Muscle layer of colon (tissue), 2 donors: Measurements from ENCODE around the gene POMGNT2.

Experiments
- H3K27ac ChIP-seq: one replicate; pipeline ENCODE4 v1.7.0; 2013; ENCODE audit warnings: low read depth, mild to moderate bottlenecking, low read length, moderate library complexity
- H3K27me3 ChIP-seq, 2 donors: one replicate each; pipeline ENCODE4 v1.7.0; 2013; ENCODE audit warnings: low read length in 2 of 2, mild to moderate bottlenecking in 2 of 2; ENCODE audit not compliant: insufficient read depth in 2 of 2, control insufficient read depth in 1 of 2
- H3K36me3 ChIP-seq: one replicate; pipeline ENCODE4 v1.7.0; 2013; ENCODE audit warnings: mild to moderate bottlenecking, low read length; ENCODE audit not compliant: insufficient read depth
- H3K4me1 ChIP-seq: one replicate; pipeline ENCODE4 v1.7.0; 2013; ENCODE audit warnings: mild to moderate bottlenecking, low read length; ENCODE audit not compliant: insufficient read depth
- H3K4me3 ChIP-seq, 2 donors: one replicate each; pipeline ENCODE4 v1.7.0; 2013; ENCODE audit warnings: low read length in 2 of 2, low read depth in 1 of 2, mild to moderate bottlenecking in 1 of 2, moderate library complexity in 1 of 2
- H3K9ac ChIP-seq: one replicate; pipeline ENCODE4 v1.7.0; 2013; ENCODE audit warnings: low read length
- H3K9me3 ChIP-seq: one replicate; pipeline ENCODE4 v1.7.0; 2013; ENCODE audit warnings: mild to moderate bottlenecking, low read length
- donor health status: abdominal sarcoma.
- donor health status: Adenocarcinoma of cecum.

Gene POMGNT2

GRCh38 chr3:43086460-43087165 lies 19.3 kb downstream of the POMGNT2 start:
- Histone ChIP-seq H3K9ac (no peak overlapping the region), H3K4me3 (no peak overlapping the region), H3K27ac (no peak overlapping the region), H3K9me3 (no peaks in the 10 kb centered on the region), H3K27me3 (no peaks in the 10 kb centered on the region), H3K36me3 (peaks cover 3% of the 10 kb centered on the region), H3K4me1 (peaks cover 18% of the 10 kb centered on the region)

DNA sequence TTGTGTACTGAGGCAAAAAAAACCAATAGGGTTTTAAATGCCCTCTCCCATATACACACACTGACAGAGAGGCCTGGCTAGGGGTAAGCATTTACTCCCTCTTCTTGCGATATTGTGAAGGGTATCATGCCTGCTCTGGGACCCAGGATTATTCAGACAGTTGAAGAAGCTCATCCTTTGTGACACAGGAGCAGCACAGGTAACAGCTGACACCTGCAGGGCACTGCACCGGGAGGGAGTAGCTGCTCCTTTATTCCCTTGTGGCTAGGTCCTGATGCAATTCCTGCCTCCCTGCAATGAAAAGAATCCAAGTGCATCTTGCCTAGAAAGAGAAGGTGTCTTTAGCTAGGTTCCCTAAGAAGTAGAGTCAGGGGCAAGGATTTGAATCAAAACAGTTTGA lies 23.4 kb downstream of the POMGNT2 start:
- no peak overlapping the region for H3K27ac ChIP-seq
- no peak overlapping the region for H3K9ac ChIP-seq
- H3K4me3 ChIP-seq = no peak overlapping the region
- peaks cover 18% of the 10 kb centered on the region for H3K36me3 ChIP-seq
- no peaks in the 10 kb centered on the region for H3K4me1 ChIP-seq
- H3K9me3 ChIP-seq = no peaks in the 10 kb centered on the region
- no peaks in the 10 kb centered on the region for H3K27me3 ChIP-seq

GRCh38 chr3:43081796-43082195 lies 24.1 kb downstream of the POMGNT2 start:
- H3K27ac ChIP-seq = no peak overlapping the region
- H3K9me3 ChIP-seq = no peaks in the 10 kb centered on the region
- H3K4me1 ChIP-seq = no peaks in the 10 kb centered on the region
- H3K9ac ChIP-seq = no peak overlapping the region
- peaks cover 18% of the 10 kb centered on the region for H3K36me3 ChIP-seq
- H3K27me3 ChIP-seq = no peaks in the 10 kb centered on the region
- no peak overlapping the region for H3K4me3 ChIP-seq

DNA sequence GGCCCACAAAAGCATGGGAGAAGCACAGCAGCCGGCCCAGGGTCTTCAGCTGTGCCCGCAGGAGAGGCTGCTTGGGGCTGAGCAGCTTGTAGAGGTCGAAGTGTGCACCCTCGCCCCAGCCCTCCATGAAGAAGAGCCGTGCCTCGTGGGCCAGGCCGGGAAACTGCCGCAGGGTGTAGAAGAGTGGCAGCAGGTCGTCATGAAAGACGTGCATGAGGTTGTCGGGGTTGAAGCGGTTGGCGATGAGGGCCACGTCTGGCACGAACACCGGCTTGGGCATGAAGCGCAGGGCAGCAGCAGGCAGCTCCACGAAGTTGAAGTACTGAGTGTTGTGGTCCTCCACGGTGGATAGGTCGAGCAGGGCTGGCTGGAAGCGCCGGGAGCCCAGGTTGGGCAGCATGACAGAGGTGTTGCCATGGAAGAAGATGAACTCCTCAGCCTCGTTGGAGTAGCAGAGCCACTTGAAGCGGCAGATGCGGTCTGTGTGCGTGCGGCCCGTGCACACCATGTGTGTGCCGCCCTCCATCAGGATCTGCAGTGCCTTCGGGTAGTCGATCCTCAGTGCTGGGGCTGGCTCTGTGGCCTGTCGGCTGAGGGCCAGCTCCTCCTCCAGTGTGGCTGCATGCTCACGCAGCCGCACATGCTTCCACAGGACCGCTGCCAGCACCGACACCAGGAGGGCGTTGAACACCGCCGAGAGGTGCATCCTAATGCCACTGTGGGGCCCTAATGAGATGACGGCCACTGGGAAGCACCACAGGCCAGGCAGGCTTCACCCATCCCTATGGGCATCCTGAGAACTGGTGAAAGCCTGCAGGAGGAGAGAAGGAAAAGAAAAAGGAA lies 24.9 kb downstream of the POMGNT2 start:
- no peaks in the 10 kb centered on the region for H3K27me3 ChIP-seq
- no peak overlapping the region for H3K4me3 ChIP-seq
- peaks cover 15% of the 10 kb centered on the region for H3K36me3 ChIP-seq
- no peak overlapping the region for H3K27ac ChIP-seq
- H3K4me1 ChIP-seq = no peaks in the 10 kb centered on the region
- H3K9ac ChIP-seq = no peak overlapping the region
- no peaks in the 10 kb centered on the region for H3K9me3 ChIP-seq

DNA sequence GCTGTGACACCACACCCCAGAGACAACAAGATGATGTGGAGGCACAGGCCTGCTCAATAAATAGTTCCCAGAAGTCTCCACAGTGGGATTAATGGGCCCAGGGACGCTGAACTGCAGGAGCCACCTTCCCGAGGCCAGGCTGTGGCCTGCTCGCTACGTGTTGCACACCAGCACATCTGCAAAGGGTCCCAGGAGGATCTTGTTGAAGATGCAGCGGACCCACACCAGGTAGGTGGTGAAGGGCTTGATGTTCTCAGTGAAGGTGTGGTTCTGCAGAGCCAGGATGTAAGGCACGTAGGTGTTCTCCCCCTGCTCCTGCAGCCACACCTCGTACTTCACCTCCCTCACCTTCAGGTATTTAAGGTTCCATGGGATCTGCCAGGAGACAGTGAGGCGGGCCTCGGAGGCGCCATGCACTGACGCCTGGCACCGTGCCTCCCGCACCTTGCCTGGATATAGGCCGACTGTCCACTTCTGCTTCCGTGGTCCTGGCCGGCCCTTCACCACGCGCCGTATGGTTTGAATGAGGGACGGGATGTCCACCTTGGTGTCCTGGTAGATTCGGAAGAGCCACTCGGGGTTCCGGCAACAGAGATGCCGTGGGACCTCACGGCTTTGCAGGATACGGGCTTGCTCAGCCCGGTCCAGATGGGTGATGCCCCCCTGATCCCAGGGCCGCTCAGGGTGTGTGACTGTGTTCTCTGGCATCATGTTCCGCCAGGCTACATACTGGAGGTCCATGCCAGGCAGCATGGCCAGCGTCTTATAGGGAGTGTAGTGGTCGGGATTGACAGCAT lies 26.1 kb downstream of the POMGNT2 start:
- no peaks in the 10 kb centered on the region for H3K9me3 ChIP-seq
- no peak overlapping the region for H3K27ac ChIP-seq
- H3K36me3 ChIP-seq = peaks cover 15% of the 10 kb centered on the region
- H3K4me3 ChIP-seq = no peak overlapping the region
- no peak overlapping the region for H3K9ac ChIP-seq
- no peaks in the 10 kb centered on the region for H3K4me1 ChIP-seq
- H3K27me3 ChIP-seq = no peaks in the 10 kb centered on the region

- Histone ChIP-seq H3K4me1 (no peaks in the 10 kb centered on the region), H3K4me3 (no peak overlapping the region), H3K27ac (no peak overlapping the region), H3K27me3 (no peaks in the 10 kb centered on the region), H3K9ac (no peak overlapping the region), H3K9me3 (no peaks in the 10 kb centered on the region), H3K36me3 (peaks cover 15% of the 10 kb centered on the region)
Measured at GRCh38 chr3:43077707-43078106, 28.2 kb downstream of the POMGNT2 start.

- H3K36me3 ChIP-seq = peaks cover 15% of the 10 kb centered on the region
- H3K9ac ChIP-seq = no peak overlapping the region
- no peak overlapping the region for H3K27ac ChIP-seq
Measured at GRCh38 chr3:43077261-43077660, 28.6 kb downstream of the POMGNT2 start.

GRCh38 chr3:43076857-43077256 lies 29.0 kb downstream of the POMGNT2 start:
- Histone ChIP-seq H3K36me3 (peaks cover 15% of the 10 kb centered on the region), H3K27ac (no peak overlapping the region), H3K9ac (no peak overlapping the region), H3K4me3 (no peak overlapping the region), H3K4me1 (no peaks in the 10 kb centered on the region), H3K27me3 (no peaks in the 10 kb centered on the region), H3K9me3 (no peaks in the 10 kb centered on the region)

More at GRCh38 chr3:43077261-43077660, 28.6 kb downstream of the POMGNT2 start:
- Histone ChIP-seq H3K4me1 (no peaks in the 10 kb centered on the region), H3K4me3 (no peak overlapping the region), H3K9me3 (no peaks in the 10 kb centered on the region), H3K27me3 (no peaks in the 10 kb centered on the region)

GRCh38 chr3:43075904-43076661 lies 29.8 kb downstream of the POMGNT2 start:
- no peaks in the 10 kb centered on the region for H3K9me3 ChIP-seq
- H3K27ac ChIP-seq = no peak overlapping the region
- H3K9ac ChIP-seq = no peak overlapping the region
- no peaks in the 10 kb centered on the region for H3K27me3 ChIP-seq
- H3K4me3 ChIP-seq = no peak overlapping the region
- peaks cover 15% of the 10 kb centered on the region for H3K36me3 ChIP-seq
- H3K4me1 ChIP-seq = no peaks in the 10 kb centered on the region

- Histone ChIP-seq H3K9ac (no peak overlapping the region), H3K36me3 (peaks cover 7% of the 10 kb centered on the region), H3K4me1 (no peaks in the 10 kb centered on the region), H3K27me3 (no peaks in the 10 kb centered on the region), H3K27ac (no peak overlapping the region), H3K4me3 (no peak overlapping the region), H3K9me3 (no peaks in the 10 kb centered on the region)
Measured at GRCh38 chr3:43074901-43075689, 30.8 kb downstream of the POMGNT2 start.
